GM20000 (cell line): ENCODE data around the gene ADAMTS2.

Source experiments
- DNase-seq: peaks from one replicate; pipeline ENCODE4 v3.0.0; 2012; ENCODE audit warnings: low spot score
- TF ChIP-seq, protein P1 (sequence below): IDR thresholded peaks from 2 replicates; pipeline ENCODE4 v1.5.1; 2012; ENCODE audit warnings: mild to moderate bottlenecking, control low read depth; ENCODE audit errors: extremely low read depth, missing control alignments

Gene ADAMTS2

DNA sequence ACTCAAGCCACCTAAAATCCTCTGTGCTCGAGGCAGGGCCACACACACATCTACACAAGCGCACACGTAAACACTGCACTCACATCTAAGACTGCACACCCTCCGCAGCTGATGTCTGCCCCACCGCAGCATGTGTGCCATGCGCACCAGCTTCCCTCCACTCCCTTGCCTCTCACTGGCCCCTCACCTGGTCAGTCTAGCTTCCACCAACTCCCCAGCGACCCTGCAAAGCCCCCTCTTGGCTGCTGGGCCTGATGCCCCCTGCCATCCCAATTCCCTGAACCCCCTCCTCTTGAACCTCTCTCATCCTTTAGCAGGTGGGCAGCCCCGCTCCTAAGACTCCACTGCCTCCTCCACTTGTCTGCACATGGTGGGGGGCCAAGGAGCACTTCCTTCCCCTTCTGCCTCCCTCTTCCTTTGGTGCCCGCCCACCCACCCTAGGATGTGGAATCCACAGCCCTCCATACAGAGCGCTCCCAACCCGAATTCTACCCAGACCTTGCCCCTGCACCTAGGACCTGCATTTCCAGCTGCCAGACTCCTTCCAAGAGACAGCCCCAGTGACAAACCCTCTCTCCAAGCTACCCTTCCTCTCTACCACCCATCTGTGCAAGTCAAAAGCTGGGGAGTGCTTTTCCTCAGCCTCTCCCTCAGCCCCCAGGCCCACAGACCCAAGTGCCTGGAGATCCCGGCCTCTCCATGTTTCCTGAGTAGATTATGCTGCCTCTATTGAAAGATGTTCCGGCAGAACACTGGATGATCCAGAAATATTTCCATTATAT lies 23.9 kb downstream of the ADAMTS2 start:
- TF ChIP-seq, protein P1, sequence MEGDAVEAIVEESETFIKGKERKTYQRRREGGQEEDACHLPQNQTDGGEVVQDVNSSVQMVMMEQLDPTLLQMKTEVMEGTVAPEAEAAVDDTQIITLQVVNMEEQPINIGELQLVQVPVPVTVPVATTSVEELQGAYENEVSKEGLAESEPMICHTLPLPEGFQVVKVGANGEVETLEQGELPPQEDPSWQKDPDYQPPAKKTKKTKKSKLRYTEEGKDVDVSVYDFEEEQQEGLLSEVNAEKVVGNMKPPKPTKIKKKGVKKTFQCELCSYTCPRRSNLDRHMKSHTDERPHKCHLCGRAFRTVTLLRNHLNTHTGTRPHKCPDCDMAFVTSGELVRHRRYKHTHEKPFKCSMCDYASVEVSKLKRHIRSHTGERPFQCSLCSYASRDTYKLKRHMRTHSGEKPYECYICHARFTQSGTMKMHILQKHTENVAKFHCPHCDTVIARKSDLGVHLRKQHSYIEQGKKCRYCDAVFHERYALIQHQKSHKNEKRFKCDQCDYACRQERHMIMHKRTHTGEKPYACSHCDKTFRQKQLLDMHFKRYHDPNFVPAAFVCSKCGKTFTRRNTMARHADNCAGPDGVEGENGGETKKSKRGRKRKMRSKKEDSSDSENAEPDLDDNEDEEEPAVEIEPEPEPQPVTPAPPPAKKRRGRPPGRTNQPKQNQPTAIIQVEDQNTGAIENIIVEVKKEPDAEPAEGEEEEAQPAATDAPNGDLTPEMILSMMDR, result no peak
- DNase-seq, result no peak

DNA sequence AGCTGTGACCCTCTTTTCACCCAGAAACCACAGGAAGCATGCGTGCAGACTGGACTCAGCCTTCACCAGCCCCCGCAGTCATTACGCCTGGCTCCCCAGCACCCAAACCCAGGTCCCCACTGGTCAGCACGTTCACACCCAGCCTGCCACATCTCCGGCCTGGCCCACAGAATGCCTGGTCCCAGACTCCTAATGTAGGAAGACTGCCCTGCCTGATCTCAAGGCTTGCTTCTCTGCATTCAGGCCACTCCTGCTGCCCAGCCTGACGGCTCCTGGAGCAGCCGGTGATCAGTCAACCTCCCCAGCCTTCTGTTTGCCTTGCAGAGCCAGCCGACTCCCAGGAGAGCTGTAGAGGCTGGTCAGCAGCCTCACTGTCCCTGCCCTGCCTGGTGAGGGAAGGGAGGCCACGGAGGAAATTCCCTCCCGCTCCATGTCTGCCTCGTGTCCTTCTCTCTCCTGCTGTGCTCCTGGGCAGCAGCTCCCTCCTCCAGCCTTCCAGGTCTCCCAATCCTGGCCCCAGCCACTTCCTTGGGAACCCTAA lies 25.4 kb downstream of the ADAMTS2 start:
- TF ChIP-seq, protein P1, result no peak
- DNase-seq, result no peak

DNA sequence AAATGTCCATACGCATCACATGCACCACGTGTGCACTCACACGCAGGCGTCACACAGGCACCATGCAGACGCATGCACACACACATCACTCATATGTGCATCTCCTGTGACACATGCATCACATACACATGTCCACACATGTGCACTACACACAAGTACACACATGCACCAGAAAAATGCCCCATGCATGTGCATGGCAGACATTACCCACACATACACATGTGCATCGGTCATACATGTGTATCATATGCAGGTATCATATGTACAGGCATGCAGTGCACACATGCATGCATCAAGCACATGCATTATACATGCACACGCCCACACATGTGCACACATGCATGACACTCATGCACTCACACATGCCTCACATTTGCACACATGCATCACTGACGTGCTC lies 26.1 kb downstream of the ADAMTS2 start:
- DNase-seq, result no peak
- TF ChIP-seq, protein P1, result no peak

DNA sequence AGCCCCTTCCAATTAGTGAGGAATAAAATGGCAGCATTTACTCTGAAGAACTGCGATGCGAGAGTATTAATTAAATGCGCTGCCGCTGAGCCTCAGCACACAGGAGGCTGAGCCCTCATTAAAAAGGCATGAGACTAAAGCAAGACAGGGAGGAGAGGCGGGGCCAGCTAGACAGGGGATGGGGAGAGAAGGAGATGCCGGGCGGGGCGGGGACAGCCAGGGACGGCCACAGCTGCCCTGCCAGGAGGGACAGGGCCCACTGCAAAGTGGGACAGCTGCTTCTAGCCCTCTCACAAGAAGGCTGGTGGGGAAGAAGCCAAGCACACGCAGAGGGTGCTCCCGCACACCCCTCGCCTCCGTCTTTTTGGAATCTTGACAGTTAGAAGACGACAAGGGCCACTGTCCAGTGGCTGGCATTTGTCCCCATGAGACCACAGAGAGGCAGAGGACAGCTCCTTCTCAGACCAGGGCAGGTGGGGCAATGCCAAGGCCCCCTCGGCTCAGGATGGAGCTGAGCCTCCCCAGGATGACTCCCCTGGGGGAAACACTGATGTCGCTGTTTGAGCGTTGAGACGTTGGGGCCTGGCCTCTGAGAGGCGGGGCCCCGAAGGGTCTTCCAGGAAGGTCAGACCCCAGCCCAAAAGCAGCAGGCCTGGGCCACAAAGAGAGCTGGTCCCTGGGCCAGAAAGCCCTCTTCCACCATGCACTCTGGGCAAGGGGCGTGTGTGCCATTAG lies 26.9 kb downstream of the ADAMTS2 start:
- no peak for DNase-seq
- TF ChIP-seq, protein P1, result no peak

DNA sequence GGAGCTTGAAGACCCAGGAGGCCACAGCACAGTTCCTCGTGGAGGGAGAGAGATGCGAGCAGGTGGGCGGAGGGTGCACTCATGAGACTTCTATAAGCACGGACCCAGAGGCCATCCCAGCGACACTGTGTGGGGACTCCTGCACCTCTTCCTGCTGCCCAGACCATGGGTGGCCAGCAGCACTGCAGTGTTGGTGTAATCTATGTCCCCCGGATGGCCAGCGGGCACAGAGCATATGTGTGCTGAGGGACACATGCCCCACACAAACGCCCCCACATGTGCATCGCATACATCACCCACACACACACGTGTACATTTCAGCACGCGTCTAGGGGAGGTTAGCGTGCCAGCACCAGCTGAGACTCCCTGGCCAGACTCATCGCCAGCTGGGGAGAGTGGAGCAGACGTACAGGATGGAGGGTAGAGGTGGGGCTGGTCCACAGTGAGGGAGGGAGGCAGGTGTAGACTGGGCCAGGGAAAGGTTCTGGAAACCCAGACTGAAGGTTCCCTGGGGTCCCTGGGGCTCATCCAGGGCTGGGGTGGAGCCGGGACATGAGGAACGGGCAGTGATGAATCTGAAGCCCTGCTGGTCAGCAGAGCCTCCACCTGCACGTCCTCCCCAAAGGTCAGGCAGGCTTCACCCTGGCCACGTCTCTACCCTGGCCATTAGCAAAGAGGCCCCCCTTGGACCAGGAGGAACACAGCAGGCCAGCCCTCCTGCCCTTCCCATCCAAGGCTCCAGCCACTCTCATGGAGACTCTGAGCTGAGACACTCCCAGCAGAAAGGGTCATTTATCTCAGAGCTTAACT lies 27.6 kb downstream of the ADAMTS2 start:
- DNase-seq, result no peak
- TF ChIP-seq, protein P1, result no peak

DNA sequence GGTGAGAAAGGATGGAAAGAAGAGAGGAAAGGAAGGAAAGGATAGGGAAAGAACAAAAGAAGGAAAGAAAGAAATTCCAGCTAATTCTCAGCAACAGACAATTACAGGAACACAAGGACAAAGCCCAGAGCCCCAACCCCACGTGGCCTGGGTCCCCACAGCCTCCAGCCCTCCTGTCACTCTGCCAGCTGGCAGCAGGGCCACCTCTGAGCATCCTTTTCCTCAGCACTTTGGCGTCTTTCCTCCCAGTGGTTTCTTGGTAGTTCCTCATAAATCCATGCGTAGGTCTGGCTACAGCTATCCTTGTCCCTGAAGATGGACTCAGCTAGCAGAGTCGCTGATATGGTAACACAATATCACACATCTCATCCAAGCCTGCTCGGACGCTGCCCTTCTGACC lies 28.3 kb downstream of the ADAMTS2 start:
- TF ChIP-seq, protein P1, result no peak
- DNase-seq, result no peak
